ENCODE data around the gene LCOR.

DNA sequence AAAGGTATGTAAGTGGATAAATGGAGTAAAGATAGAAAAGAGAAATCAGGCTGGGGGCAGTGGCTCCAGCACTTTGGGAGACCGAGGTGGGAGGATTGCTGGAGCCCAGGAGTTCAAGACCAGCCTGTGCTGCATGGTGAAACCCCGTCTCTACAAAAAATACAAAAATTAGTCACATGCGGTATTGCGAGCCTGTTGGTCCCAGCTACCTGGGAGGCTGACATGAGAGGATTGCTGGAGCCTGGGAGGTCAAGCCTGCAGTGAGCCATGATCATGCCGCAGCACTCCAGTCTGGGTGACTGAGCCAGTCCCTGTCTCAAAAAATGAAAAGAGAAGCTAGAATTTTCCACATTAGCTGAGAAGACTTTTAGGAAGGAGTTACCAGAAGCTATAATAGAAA lies 14.8 kb downstream of the LCOR start:
- TF ChIP-seq CTCF (conservative IDR thresholded peaks at IDR 0.05; ENCODE audit: low read depth, low read length) (no peak), POLR2A (IDR thresholded peaks at IDR 0.05; ENCODE audit: low read depth, low read length) (no peak), NFE2L2 (IDR thresholded peaks at IDR 0.05; ENCODE audit: low read depth, low read length) (no peak)
- TF ChIP-seq, protein P1, sequence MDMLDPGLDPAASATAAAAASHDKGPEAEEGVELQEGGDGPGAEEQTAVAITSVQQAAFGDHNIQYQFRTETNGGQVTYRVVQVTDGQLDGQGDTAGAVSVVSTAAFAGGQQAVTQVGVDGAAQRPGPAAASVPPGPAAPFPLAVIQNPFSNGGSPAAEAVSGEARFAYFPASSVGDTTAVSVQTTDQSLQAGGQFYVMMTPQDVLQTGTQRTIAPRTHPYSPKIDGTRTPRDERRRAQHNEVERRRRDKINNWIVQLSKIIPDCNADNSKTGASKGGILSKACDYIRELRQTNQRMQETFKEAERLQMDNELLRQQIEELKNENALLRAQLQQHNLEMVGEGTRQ (IDR thresholded peaks at IDR 0.05; ENCODE audit: low read depth, low read length): no peak

Data from IMR-90 (cell line).